IMR-90 (cell line): ENCODE data around the gene ZFP57.

ENCODE experiments used
- CTCF ChIP-seq: conservative IDR thresholded peaks from 2 replicates; pipeline ENCODE4 v1.5.1; 2012; ENCODE audit warnings: mild to moderate bottlenecking, low read depth, low read length, improper control_type of control experiment
- POLR2A ChIP-seq: IDR thresholded peaks from 2 replicates; pipeline ENCODE4 v1.6.1; 2012; ENCODE audit warnings: mild to moderate bottlenecking, low read depth, low read length
- RFX5 ChIP-seq: IDR thresholded peaks from 2 replicates; pipeline ENCODE4 v1.8.0; 2012; ENCODE audit warnings: low read depth, mild to moderate bottlenecking, low read length, moderate library complexity

DNA sequence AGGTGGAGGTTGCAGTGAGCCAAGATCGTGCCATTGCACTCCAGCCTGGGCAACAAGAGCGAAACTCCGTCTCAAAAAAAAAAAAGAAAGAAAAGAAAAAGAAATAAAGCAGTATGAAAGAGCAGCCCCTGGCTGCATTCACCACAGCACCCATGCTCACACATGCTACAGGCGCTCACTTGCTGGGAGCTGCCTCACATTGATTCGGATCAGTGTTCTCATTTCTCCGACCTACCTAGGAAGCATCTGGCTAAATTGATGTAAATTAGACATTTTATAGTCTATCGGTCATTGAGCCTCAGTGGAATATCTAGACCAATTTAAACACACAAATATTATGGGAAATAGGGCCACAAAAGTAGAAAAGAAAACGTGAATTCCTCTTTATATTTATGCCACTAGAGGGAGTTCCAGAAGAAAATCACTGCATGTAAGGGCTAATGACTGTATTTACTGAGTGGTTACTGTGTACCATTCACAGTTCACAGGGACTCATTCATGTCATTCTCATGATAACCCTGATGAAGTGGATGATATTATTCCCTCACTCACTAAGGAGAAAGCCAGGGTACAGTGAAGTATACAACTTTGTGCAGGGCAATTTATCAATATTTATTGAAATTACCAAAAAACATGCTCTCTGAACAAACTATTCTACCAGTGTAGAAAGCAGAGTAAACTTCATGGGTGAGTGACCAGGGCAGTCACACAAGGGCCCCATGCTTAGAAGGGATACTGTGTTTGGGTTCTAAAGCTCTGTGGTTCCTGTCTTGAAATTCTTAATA lies 29.3 kb downstream of the ZFP57 start:
- TF ChIP-seq POLR2A (no peak), CTCF (peak; percentile 64), RFX5 (no peak)
